H9 (cell line): ENCODE results near the gene CDC42EP4. TPM values are rescaled to one million over a fixed set of nuclear protein-coding genes. Genes with fewer than 3 reads are reported as not detected.

Source experiments
- DNase-seq: peaks from one replicate; pipeline ENCODE4 v3.0.0-alpha.2; 2017
- H2AFZ ChIP-seq: one replicate; pipeline ENCODE4 v1.6.1; 2013; ENCODE audit warnings: mild to moderate bottlenecking, low read length, control low read depth, moderate library complexity
- H2AK5ac ChIP-seq: 2 replicates; pipeline ENCODE4 v1.6.1; 2013; ENCODE audit warnings: low read length, control low read depth, mixed read lengths; ENCODE audit not compliant: insufficient read length
- H2BK120ac ChIP-seq: one replicate; pipeline ENCODE4 v1.6.1; 2013; ENCODE audit warnings: low read depth, mild to moderate bottlenecking, low read length, control low read depth, inconsistent platforms; ENCODE audit not compliant: poor library complexity, severe bottlenecking
- H2BK12ac ChIP-seq: 2 replicates; pipeline ENCODE4 v1.6.1; 2013; ENCODE audit warnings: low read length, control low read depth, mixed read lengths, low read depth; ENCODE audit not compliant: insufficient read length
- H2BK15ac ChIP-seq: 2 replicates; pipeline ENCODE4 v1.6.1; 2013; ENCODE audit warnings: low read depth, low read length, control low read depth
- H2BK20ac ChIP-seq: one replicate; pipeline ENCODE4 v1.6.1; 2013; ENCODE audit warnings: low read depth, mild to moderate bottlenecking, low read length, control low read depth, inconsistent platforms; ENCODE audit not compliant: poor library complexity, severe bottlenecking
- H2BK5ac ChIP-seq: 2 replicates; pipeline ENCODE4 v1.6.1; 2013; ENCODE audit warnings: low read length, control low read depth, mixed read lengths; ENCODE audit not compliant: insufficient read length
- H3K14ac ChIP-seq: 2 replicates; pipeline ENCODE4 v1.6.1; 2013; ENCODE audit warnings: low read length, control low read depth; ENCODE audit not compliant: insufficient read depth
- H3K18ac ChIP-seq: 2 replicates; pipeline ENCODE4 v1.6.1; 2013; ENCODE audit warnings: low read depth, mild to moderate bottlenecking, mixed read lengths, low read length, control low read depth; ENCODE audit not compliant: insufficient read length
- H3K23ac ChIP-seq: 2 replicates; pipeline ENCODE4 v1.6.1; 2013; ENCODE audit warnings: low read length, control low read depth, mixed read lengths, low read depth; ENCODE audit not compliant: insufficient read length
- H3K23me2 ChIP-seq: 2 replicates; pipeline ENCODE4 v1.6.1; 2013; ENCODE audit warnings: low read depth, mild to moderate bottlenecking, mixed read lengths, low read length, control low read depth; ENCODE audit not compliant: insufficient read length, poor library complexity, severe bottlenecking
- H3K27ac ChIP-seq: 2 replicates; pipeline ENCODE4 v1.5.1; 2013; ENCODE audit warnings: low read length, control low read depth, mixed read lengths, low read depth; ENCODE audit not compliant: insufficient read length
- H3K27me3 ChIP-seq: 2 replicates; pipeline ENCODE4 v1.6.1; 2013; ENCODE audit warnings: low read length, control low read depth, inconsistent platforms; ENCODE audit not compliant: insufficient read depth
- H3K4ac ChIP-seq: 2 replicates; pipeline ENCODE4 v1.6.1; 2013; ENCODE audit warnings: low read depth, mild to moderate bottlenecking, control low read depth, inconsistent platforms, low read length, moderate library complexity
- H3K4me1 ChIP-seq: 2 replicates; pipeline ENCODE4 v1.6.1; 2013; ENCODE audit warnings: low read length, control low read depth, inconsistent platforms; ENCODE audit not compliant: insufficient read depth
- H3K4me2 ChIP-seq: 2 replicates; pipeline ENCODE4 v1.6.1; 2013; ENCODE audit warnings: low read length, control low read depth, mixed read lengths; ENCODE audit not compliant: insufficient read length, insufficient read depth
- H3K56ac ChIP-seq: 2 replicates; pipeline ENCODE4 v1.6.1; 2013; ENCODE audit warnings: low read depth, mild to moderate bottlenecking, mixed read lengths, low read length, control low read depth; ENCODE audit not compliant: insufficient read length
- H3K79me1 ChIP-seq: 2 replicates; pipeline ENCODE4 v1.6.1; 2013; ENCODE audit warnings: low read depth, mild to moderate bottlenecking, moderate library complexity, low read length, control low read depth, inconsistent platforms; ENCODE audit not compliant: insufficient read depth, poor library complexity, severe bottlenecking
- H3K79me2 ChIP-seq: 2 replicates; pipeline ENCODE4 v1.6.1; 2013; ENCODE audit warnings: low read length, control low read depth, inconsistent platforms; ENCODE audit not compliant: insufficient read depth
- H3K9ac ChIP-seq: 2 replicates; pipeline ENCODE4 v1.6.1; 2013; ENCODE audit warnings: low read length, control low read depth, mixed read lengths; ENCODE audit not compliant: insufficient read length; ENCODE audit errors: extremely low read depth
- H3K9me3 ChIP-seq: one replicate; pipeline ENCODE4 v1.6.1; 2013; ENCODE audit warnings: low read depth, low read length, inconsistent platforms; ENCODE audit not compliant: control insufficient read depth
- H3T11ph ChIP-seq: one replicate; pipeline ENCODE4 v1.6.1; 2013; ENCODE audit warnings: mild to moderate bottlenecking, low read length, control low read depth, inconsistent platforms
- H4K20me1 ChIP-seq: one replicate; pipeline ENCODE4 v1.6.1; 2013; ENCODE audit not compliant: control insufficient read depth, insufficient read length, insufficient read depth
- H4K5ac ChIP-seq: 2 replicates; pipeline ENCODE4 v1.6.1; 2013; ENCODE audit warnings: low read depth, mild to moderate bottlenecking, mixed read lengths, low read length, control low read depth; ENCODE audit not compliant: insufficient read length
- H4K8ac ChIP-seq: replicated peaks from 2 replicates; pipeline ENCODE4 v1.6.1; 2013; ENCODE audit warnings: low read length, control low read depth, mixed read lengths, low read depth; ENCODE audit not compliant: insufficient read length
- H4K91ac ChIP-seq: 2 replicates; pipeline ENCODE4 v1.6.1; 2013; ENCODE audit warnings: low read depth, mild to moderate bottlenecking, moderate library complexity, mixed read lengths, low read length, control low read depth; ENCODE audit not compliant: insufficient read length
- H3K27ac Mint-ChIP-seq, 3 experiments: 2 replicates in 2 of 3; 3 replicates in 1 of 3; pipeline ENCODE4 v1.8.0; 2020 to 2021; ENCODE audit warnings: mixed read lengths in 3 of 3, mild to moderate bottlenecking in 1 of 3, moderate library complexity in 1 of 3
- H3K27me3 Mint-ChIP-seq: 2 replicates; pipeline ENCODE4 v1.8.0; 2021; ENCODE audit warnings: low read depth, mild to moderate bottlenecking, moderate library complexity, mixed read lengths
- H3K36me3 Mint-ChIP-seq, 3 experiments: 2 replicates in 2 of 3; 3 replicates in 1 of 3; pipeline ENCODE4 v1.8.0; 2020 to 2021; ENCODE audit warnings: low read depth in 3 of 3, mixed read lengths in 3 of 3; ENCODE audit not compliant: insufficient read depth in 1 of 3
- H3K4me1 Mint-ChIP-seq, 2 experiments: 2 replicates each; pipeline ENCODE4 v1.8.0; 2020; ENCODE audit warnings: mixed read lengths in 2 of 2
- H3K4me3 Mint-ChIP-seq, 2 experiments: 2 replicates in 1 of 2; 3 replicates in 1 of 2; pipeline ENCODE4 v1.8.0; 2020 to 2021; ENCODE audit warnings: mild to moderate bottlenecking in 2 of 2, mixed read lengths in 2 of 2, moderate library complexity in 1 of 2
- H3K9me3 Mint-ChIP-seq, 2 experiments: 2 replicates in 1 of 2; 3 replicates in 1 of 2; pipeline ENCODE4 v1.8.0; 2020; ENCODE audit warnings: mild to moderate bottlenecking in 2 of 2, mixed read lengths in 2 of 2, moderate library complexity in 1 of 2
- CTCF ChIP-seq: fragments of 200-600 bp; sonication (generic); conservative IDR thresholded peaks from 3 replicates; pipeline ENCODE4 v1.8.0; 2021; ENCODE audit warnings: antibody characterized with exemption, mild to moderate bottlenecking
- WGBS: extraction: QIAGEN DNeasy Blood & Tissue Kit; methylation state at CpG from one replicate; pipeline ENCODE4 v1.1.7; 2013; ENCODE audit warnings: missing lambda C conversion rate, low lambda C conversion rate, mixed read lengths; ENCODE audit not compliant: insufficient read length; ENCODE audit errors: extremely low coverage; 5-methylcytosine and 5-hydroxymethylcytosine counted together
- total RNA-seq: library from RNA; stranded (reverse); gene quantifications from 2 replicates; pipeline ENCODE4 v1.2.1, GENCODE V29; 2021

Gene CDC42EP4
- total RNA-seq, 1 experiment from 2014 or later: 27.1 TPM

GRCh38 chr17:73280191-73280590 is 31.6 kb downstream of the CDC42EP4 start:
- H3K4me1 Mint-ChIP-seq: peaks cover 18 to 26% of the 10 kb centered on the region in 2 experiments
- Histone ChIP-seq H3K23ac (no peak overlapping the region), H4K20me1 (no peaks in the 10 kb centered on the region), H3K4me2 (no peak overlapping the region), H2BK120ac (no peak overlapping the region), H2AFZ (no peak overlapping the region), H3K14ac (no peak overlapping the region), H3K79me1 (no peaks in the 10 kb centered on the region), H3K23me2 (no peaks in the 10 kb centered on the region), H2AK5ac (no peak overlapping the region), H3K27ac (no peak overlapping the region), H2BK20ac (no peak overlapping the region), H3K79me2 (no peaks in the 10 kb centered on the region), H4K91ac (no peak overlapping the region), H3K4me1 (peaks cover 3% of the 10 kb centered on the region; the same call in 1 of the 2 replicates), H2BK5ac (no peak overlapping the region), H3K56ac (no peak overlapping the region), H4K8ac (no peak overlapping the region), H3T11ph (no peak overlapping the region), H3K9ac (no peak overlapping the region), H2BK15ac (no peak overlapping the region), H2BK12ac (no peak overlapping the region), H3K18ac (no peak overlapping the region), H3K27me3 (no peaks in the 10 kb centered on the region), H4K5ac (no peak overlapping the region), H3K9me3 (no peaks in the 10 kb centered on the region), H3K4ac (no peak overlapping the region)
- no peak for DNase-seq
- no peaks in the 10 kb centered on the region for H3K9me3 Mint-ChIP-seq
- no peak overlapping the region for H3K27ac Mint-ChIP-seq
- H3K27me3 Mint-ChIP-seq: no peaks in the 10 kb centered on the region
- WGBS: no CpG with 5 or more reads among the region's 12 CpGs
- H3K36me3 Mint-ChIP-seq: peaks cover 0 to 2% (median 2%) of the 10 kb centered on the region in 3 experiments; a peak in 2 of 7 replicates
- H3K4me3 Mint-ChIP-seq: no peak overlapping the region
- no peak for TF ChIP-seq CTCF
